ENCODE data around the gene APOBEC3H.
"Not testable (repeated sequence)": the region's sequence is repeated elsewhere in the genome, so short reads cannot be mapped to it uniquely, and the experiment has no call there.

APOBEC3H gene

GRCh38 chr22:39097098-39098020 is at the start of gene APOBEC3H:
APOBEC3H (plus strand) TSS chr22:39097244; CDS start chr22:39100279, 3,035 bp downstream.
- DNase-seq (ENCODE audit: low read depth, low spot score), result no peak

DNA sequence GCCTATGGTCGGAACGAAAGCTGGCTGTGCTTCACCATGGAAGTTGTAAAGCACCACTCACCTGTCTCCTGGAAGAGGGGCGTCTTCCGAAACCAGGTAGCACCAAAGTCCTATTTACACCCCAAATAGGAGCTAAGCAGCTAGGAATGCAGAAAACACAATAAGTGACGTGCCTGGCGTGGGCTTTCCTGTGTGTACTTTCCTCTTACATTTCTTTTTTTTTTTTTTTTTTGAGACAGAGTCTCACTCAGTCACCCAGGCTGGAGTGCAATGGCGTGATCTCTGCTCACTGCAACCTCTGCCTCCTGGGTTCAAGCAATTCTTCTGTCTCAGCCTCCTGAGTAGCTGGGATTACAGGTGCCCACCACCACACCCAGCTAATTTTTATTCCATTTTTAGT is 47.6 kb upstream of the APOBEC3H start:
- DNase-seq (ENCODE audit: low read depth, low spot score), result not testable (repeated sequence)

- DNase-seq (ENCODE audit: low read depth, low spot score), result not testable (repeated sequence)
These were observed 45.1 kb upstream of the APOBEC3H start for GRCh38 chr22:39051844-39052495.

DNA sequence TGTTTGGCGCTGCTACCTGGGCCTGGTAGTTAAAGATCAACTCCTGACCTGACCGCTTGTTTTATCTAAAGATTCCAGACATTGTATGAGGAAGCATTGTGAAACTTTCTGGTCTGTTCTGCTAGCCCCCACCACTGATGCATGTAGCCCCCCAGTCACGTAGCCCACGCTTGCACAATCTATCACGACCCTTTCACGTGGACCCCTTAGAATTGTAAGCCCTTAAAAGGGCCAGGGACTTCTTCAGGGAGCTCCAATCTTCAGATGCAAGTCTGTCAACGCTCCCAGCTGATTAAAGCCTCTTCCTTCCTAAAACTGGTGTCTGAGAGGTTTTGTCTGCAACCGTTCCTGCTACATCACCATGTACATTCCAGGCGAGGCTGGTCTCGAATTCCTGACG is 41.4 kb upstream of the APOBEC3H start:
- DNase-seq (ENCODE audit: low read depth, low spot score), result no peak

DNA sequence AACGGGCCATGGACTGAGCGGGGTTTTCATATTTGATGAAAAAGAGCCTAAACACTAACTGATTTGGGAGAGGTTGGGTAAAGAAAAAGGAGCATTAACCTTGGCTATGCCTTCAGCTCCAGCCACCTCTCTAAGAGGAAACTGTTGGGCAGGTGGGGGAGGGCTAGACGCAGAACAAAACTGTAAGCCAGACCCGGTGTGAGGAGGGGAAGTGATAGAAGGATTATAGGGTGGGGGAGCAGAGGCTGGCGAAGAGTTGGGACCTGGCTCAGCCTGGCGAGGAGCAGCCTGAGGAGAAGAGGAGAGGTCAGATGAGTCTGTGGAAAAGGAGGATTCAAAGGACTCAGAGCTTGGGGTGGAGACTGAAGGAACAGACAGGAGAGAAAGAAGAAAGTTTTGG is 35.8 kb upstream of the APOBEC3H start:
- not testable (repeated sequence) for DNase-seq (ENCODE audit: low read depth, low spot score)

DNA sequence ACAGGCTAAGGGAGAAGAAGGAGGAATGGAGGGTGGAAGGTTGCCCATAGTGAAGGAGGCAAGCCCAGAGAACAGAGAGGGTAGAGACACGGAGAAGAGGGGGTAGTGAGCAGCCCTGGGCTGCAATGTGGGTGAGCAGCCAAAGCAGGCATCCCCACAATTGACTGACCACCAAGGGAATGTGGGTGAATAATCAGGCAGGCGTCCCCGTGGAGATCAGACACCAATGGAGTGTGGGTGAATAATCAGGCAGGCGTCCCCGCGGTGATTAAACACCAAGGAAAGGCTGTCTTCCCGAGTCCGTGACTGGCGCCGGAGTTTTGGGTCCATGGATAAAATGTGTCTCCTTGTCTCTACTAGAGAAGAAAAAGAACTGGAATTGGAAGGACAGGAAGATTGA is 35.1 kb upstream of the APOBEC3H start:
- not testable (repeated sequence) for DNase-seq (ENCODE audit: low read depth, low spot score)

DNA sequence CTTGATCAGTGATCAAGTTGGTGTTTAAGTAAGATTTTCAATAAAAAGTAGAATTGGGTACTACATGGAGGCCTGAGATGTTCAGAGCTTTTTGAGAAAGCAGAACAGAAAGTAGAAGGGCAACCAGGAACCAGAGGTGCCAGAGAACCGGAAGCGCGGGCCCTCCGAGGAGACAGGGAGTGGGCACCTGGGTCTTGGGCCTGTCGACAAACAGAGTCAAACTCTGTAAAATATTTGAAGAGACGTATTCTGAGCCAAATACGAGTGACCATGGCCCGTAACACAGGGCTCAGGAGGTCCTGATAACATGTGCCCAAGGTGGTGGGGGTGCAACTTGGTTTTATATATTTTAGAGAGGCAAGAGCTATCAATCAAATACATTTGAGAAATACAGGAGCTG is 33.1 kb upstream of the APOBEC3H start:
- not testable (repeated sequence) for DNase-seq (ENCODE audit: low read depth, low spot score)

GRCh38 chr22:39066442-39067276 is 30.4 kb upstream of the APOBEC3H start:
- not testable (repeated sequence) for DNase-seq (ENCODE audit: low read depth, low spot score)

DNA sequence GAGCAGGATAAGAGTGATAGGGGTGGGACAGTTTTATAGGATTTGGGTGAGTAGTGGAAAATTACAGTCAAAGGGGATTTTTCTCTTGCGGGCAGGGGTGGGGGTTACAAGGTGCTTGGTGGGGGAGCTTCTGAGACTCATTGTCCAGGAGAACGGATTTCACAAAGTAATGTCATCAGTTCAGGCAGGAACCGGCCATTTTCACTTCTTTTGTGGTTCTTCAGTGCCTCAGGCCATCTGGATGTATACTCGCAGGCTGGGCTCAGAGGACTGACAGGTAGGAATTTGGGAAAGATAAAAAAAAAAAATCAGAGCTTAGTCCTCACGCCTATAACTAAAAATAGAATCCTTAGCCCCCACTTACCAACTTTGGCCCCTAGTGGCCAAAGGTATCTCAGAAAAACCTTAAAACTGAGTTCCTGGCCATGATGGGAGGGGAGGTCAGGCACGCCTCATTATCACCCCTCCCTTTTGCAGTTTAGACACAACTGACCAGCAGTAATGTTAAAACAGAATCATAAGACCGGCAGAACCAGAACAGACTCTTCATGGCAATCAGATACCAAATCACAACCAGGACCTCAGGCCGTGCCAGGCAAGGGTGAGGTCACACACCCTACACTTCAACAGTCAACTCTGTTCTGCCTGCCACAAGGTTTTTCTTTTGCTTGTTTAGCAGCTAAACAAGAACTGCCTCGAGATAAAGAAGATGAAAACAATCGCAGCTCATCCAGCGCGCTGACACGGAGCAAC is 28.8 kb upstream of the APOBEC3H start:
- DNase-seq (ENCODE audit: low read depth, low spot score), result no peak

DNA sequence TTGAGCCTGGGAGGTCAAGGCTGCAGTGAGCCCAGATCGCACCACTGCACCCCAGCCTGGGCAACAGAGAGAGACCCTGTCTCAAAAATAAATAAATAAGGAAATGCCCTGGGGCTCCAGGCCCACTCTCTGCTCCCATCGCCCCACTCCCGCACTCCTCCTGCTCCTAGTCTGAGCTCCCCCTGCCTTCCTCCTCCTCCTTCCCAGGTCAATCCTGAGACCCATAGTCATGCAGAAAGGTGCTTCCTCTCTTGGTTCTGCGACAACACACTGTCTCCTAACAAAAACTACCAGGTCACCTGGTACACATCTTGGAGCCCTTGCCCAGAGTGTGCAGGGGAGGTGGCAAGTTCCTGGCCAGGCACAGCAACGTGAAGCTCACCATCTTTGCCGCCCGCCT is 26.9 kb upstream of the APOBEC3H start:
- DNase-seq (ENCODE audit: low read depth, low spot score), result no peak

GRCh38 chr22:39072581-39072981 is 24.5 kb upstream of the APOBEC3H start:
- not testable (repeated sequence) for DNase-seq (ENCODE audit: low read depth, low spot score)

- no peak for DNase-seq (ENCODE audit: low read depth, low spot score)
These were observed 23.1 kb upstream of the APOBEC3H start for GRCh38 chr22:39073981-39074380.

DNA sequence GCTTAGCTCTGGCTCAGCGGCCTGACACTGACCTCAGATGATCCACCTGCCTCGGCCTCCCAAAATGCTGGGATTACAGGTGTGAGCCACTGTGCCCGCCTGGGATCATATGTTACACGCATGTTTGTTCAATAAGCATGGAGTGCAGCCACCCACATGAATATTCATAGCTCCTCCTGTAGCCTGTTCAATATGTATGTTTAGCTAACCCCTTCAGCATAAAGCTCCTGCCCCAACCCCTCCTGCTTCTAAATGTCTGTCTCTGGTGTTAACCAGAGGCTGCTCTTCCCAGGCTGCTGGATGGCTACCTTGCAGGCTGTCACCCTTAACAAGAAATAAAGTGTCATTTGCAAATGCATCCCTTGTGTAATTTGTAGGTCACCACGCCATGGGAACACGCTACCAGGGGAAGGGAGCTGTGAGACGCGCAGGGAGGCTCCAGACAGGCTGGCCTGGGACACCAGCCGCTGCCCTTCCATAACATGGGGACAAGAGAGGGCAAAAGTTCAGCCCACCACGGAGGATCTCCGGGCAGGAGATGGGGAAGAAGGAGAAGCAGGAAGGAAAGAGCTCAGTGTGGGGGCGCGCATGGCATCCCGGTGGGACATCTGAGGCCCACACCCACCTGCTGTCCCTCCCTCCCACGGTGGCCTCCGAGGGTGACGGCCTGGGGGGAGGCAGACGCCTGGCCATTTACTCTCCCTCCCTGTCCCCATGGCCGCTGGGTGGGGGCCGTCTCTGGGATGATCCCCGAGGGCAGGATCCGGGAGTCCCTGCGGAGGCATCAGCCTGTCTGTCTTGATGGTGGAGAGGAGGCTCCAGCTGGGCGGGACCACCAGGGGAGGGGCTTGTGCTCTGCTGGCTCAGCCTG is 20.7 kb upstream of the APOBEC3H start:
- DNase-seq (ENCODE audit: low read depth, low spot score), result not testable (repeated sequence)

- DNase-seq (ENCODE audit: low read depth, low spot score), result not testable (repeated sequence)
These were observed 19.8 kb upstream of the APOBEC3H start, which contains the start of gene APOBEC3G for GRCh38 chr22:39077026-39077840. APOBEC3G (plus strand) TSS chr22:39077275; CDS start chr22:39077362, 87 bp downstream.

DNA sequence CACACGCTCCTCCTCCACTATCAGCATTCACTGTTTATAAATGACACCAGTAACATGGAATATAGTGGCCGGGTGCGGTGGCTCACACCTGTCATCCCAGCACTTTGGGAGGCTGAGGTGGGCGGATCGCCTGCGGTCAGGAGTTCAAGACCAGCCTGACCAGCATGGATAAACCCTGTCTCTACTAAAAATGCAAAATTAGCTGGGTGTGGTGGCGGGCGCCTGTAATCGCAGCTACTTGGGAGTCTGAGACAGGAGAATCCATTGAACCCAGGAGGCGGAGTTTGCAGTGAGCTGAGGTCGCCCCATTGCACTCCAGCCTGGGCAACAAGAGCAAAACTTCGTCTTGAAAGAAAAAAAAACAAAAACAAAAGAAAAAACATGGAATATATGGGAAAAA is 19.1 kb upstream of the APOBEC3H start:
- DNase-seq (ENCODE audit: low read depth, low spot score), result not testable (repeated sequence)

- DNase-seq (ENCODE audit: low read depth, low spot score), result no peak
These were observed 18.7 kb upstream of the APOBEC3H start for GRCh38 chr22:39078329-39078728.

- DNase-seq (ENCODE audit: low read depth, low spot score), result not testable (repeated sequence)
These were observed 17.9 kb upstream of the APOBEC3H start for GRCh38 chr22:39079054-39079637.

GRCh38 chr22:39080052-39080762 is 16.8 kb upstream of the APOBEC3H start:
- DNase-seq (ENCODE audit: low read depth, low spot score), result no peak
